Upper lobe of left lung (tissue), 4 donors: ENCODE data around the gene PLPP1.

Source experiments
- POLR2A ChIP-seq, 4 donors: fragments of 450-650 bp; IDR thresholded peaks; one replicate each; pipeline ENCODE4 v1.5.1; 2016 to 2017; ENCODE audit warnings: antibody characterized with exemption in 4 of 4, mild to moderate bottlenecking in 2 of 4
- TF ChIP-seq, protein P1 (sequence below), 6 experiments: fragments of 450-650 bp in 4 of 6; fragments of 200-600 bp in 2 of 6; sonication (generic) in 2 of 6; IDR thresholded peaks; one replicate each; pipeline ENCODE4 v1.5.1; 2016 to 2019; ENCODE audit warnings: antibody characterized with exemption in 6 of 6

DNA sequence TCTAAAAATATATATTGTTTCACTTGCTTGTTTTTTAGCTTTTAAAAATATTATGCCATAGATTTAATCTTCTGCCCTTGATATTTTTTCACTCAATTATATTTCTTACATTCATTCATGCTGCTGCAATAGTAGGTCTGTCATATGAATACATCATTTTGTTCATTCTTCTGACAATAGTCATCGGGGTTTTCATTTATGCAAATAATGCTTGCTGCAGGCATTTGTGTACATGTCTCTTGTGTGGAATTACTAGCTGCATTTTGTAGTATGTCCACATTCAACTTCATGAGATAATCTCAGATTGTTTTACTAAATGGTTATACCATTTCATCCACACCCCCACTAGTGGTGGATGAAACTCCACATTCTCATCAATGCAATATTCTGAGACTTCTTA is 5.3 kb upstream of the PLPP1 start:
- TF ChIP-seq, protein P1, sequence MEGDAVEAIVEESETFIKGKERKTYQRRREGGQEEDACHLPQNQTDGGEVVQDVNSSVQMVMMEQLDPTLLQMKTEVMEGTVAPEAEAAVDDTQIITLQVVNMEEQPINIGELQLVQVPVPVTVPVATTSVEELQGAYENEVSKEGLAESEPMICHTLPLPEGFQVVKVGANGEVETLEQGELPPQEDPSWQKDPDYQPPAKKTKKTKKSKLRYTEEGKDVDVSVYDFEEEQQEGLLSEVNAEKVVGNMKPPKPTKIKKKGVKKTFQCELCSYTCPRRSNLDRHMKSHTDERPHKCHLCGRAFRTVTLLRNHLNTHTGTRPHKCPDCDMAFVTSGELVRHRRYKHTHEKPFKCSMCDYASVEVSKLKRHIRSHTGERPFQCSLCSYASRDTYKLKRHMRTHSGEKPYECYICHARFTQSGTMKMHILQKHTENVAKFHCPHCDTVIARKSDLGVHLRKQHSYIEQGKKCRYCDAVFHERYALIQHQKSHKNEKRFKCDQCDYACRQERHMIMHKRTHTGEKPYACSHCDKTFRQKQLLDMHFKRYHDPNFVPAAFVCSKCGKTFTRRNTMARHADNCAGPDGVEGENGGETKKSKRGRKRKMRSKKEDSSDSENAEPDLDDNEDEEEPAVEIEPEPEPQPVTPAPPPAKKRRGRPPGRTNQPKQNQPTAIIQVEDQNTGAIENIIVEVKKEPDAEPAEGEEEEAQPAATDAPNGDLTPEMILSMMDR (IDR thresholded peaks at IDR 0.05) = no peak
- no peak for TF ChIP-seq POLR2A (IDR thresholded peaks at IDR 0.05)
